ENCODE measurements around the gene MTSS2. TPM values are rescaled to one million over a fixed set of nuclear protein-coding genes. Genes with fewer than 3 reads are reported as not detected.
A peak's percentile ranks its signal among the peaks of the same experiment; 100 is the strongest.

Gene MTSS2
- total RNA-seq, 1 donor from 2014 or later, result 92.2 TPM

DNA sequence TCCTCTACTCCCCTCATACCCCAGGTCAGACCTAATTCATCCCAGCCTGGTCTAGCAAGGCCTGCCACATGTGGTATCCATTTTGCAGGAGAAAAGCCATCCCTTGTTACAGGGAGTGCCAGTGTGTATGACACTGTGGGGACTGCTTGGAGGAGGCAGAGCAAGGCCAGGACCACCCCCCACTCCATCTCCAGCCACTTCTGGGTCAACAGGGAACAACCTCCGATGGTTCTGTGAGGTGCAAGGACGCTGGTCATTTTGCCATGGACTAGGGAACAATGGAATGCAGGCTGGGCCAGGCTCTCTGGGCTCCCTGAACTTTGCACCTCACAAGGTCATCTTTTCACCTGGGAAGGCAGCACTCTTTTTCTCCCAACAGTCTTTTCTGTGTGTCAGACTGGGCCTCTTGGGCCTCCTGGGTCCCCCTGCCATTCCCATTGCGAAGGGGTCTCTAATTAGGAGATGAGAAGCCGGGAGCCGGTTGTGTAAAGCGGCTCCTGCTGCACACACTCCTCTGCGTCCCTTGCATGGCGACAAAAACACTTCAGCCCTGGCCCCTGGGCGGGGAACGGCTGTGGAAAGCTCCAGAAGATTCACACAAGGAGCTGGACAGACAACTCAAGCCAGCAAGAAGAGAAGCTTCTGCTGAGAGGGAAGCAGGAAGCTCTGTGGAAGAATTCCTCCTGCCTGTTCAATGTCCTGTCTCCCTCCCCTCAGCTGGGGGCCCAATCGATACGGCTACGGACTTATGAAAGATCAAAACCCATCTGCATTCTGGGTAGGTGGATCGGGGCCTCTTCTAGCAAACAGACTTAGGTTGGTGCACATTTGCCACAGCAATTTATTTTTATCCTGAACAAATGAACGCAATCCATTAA, 38.5 kb upstream of the MTSS2 start:
- no peaks in the 10 kb centered on the region for H3K27me3 Mint-ChIP-seq
- peak overlapping the region; percentile 87 for H3K27ac Mint-ChIP-seq
- TF ChIP-seq, protein P1, sequence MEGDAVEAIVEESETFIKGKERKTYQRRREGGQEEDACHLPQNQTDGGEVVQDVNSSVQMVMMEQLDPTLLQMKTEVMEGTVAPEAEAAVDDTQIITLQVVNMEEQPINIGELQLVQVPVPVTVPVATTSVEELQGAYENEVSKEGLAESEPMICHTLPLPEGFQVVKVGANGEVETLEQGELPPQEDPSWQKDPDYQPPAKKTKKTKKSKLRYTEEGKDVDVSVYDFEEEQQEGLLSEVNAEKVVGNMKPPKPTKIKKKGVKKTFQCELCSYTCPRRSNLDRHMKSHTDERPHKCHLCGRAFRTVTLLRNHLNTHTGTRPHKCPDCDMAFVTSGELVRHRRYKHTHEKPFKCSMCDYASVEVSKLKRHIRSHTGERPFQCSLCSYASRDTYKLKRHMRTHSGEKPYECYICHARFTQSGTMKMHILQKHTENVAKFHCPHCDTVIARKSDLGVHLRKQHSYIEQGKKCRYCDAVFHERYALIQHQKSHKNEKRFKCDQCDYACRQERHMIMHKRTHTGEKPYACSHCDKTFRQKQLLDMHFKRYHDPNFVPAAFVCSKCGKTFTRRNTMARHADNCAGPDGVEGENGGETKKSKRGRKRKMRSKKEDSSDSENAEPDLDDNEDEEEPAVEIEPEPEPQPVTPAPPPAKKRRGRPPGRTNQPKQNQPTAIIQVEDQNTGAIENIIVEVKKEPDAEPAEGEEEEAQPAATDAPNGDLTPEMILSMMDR (conservative IDR thresholded peaks at IDR 0.05), result no peak
- peaks cover 24% of the 10 kb centered on the region for H3K36me3 Mint-ChIP-seq
- H3K4me3 Mint-ChIP-seq, result peak overlapping the region; percentile 47
- no peak for DNase-seq (ENCODE audit: extremely low spot score, unreplicated experiment)
- H3K4me1 Mint-ChIP-seq (ENCODE audit: unreplicated experiment), result peaks cover 29% of the 10 kb centered on the region
- H3K9me3 Mint-ChIP-seq, result no peaks in the 10 kb centered on the region

DNA sequence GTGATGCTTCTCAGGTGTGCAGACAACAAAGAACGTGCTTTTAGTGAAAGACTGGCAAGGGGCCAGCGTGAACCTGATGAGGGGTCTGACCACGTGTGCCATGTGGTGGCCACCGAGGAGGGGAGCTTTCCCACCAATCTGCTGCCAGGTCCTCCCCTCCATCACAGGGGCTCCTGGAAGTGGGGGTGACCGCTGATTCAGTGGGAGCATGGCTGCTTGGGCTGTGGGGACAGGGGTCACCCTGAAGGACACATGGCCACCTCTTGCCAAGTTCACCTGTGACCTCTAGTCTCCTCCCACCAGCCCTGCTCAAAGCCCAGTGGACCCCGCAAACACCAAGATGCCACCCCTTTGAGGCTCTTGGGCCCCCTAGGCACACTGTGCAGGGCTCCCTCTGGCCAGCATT, 37.9 kb upstream of the MTSS2 start:
- H3K27ac Mint-ChIP-seq, result no peak overlapping the region
- H3K4me3 Mint-ChIP-seq, result no peak overlapping the region
- peaks cover 26% of the 10 kb centered on the region for H3K36me3 Mint-ChIP-seq
- no peaks in the 10 kb centered on the region for H3K27me3 Mint-ChIP-seq
- peaks cover 29% of the 10 kb centered on the region for H3K4me1 Mint-ChIP-seq (ENCODE audit: unreplicated experiment)
- H3K9me3 Mint-ChIP-seq, result no peaks in the 10 kb centered on the region
- TF ChIP-seq, protein P1 (conservative IDR thresholded peaks at IDR 0.05), result no peak
- no peak for DNase-seq (ENCODE audit: extremely low spot score, unreplicated experiment)

DNA sequence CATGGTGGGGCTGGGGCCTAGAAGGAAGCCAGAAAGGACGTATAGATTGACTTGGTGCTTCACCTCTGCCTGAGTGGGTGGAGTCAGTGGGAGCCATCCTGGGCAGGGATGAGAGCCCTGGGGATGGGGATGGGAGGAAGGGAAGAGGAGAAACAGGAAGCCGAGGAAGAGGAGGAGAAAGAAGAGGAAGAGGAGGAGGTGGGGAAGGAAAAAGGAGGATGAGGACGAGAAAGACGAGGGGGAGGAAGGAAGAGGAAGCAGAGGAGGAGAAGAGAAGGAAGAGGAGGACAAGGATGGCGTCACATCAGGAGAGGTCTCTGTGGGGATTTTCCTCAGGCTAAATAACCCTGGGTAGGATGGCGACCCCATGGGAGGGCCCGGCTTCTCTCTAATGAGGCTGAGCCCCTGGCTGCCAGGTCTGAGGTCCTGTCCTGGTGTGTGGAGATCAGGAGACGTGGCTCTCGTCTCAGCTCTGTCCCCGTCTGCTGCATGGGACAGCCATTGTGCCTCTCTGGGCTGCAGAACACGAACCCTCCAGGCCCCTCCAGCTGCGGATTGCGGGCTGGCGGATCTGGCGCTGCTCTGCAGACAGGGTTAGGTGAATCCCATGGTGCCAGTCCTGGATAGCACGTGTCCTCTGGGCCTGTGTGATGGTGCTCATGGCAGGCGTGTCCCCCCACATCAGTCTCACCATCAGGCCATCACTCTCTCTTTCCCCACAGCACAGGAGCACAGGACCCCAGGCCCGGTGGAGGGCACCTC, 35.5 kb upstream of the MTSS2 start:
- peaks cover 31% of the 10 kb centered on the region for H3K4me1 Mint-ChIP-seq (ENCODE audit: unreplicated experiment)
- no peaks in the 10 kb centered on the region for H3K9me3 Mint-ChIP-seq
- H3K27me3 Mint-ChIP-seq, result no peaks in the 10 kb centered on the region
- no peak for DNase-seq (ENCODE audit: extremely low spot score, unreplicated experiment)
- peak overlapping the region; percentile 85 for H3K27ac Mint-ChIP-seq
- TF ChIP-seq, protein P1 (conservative IDR thresholded peaks at IDR 0.05), result no peak
- H3K4me3 Mint-ChIP-seq, result no peak overlapping the region
- peaks cover 26% of the 10 kb centered on the region for H3K36me3 Mint-ChIP-seq

DNA sequence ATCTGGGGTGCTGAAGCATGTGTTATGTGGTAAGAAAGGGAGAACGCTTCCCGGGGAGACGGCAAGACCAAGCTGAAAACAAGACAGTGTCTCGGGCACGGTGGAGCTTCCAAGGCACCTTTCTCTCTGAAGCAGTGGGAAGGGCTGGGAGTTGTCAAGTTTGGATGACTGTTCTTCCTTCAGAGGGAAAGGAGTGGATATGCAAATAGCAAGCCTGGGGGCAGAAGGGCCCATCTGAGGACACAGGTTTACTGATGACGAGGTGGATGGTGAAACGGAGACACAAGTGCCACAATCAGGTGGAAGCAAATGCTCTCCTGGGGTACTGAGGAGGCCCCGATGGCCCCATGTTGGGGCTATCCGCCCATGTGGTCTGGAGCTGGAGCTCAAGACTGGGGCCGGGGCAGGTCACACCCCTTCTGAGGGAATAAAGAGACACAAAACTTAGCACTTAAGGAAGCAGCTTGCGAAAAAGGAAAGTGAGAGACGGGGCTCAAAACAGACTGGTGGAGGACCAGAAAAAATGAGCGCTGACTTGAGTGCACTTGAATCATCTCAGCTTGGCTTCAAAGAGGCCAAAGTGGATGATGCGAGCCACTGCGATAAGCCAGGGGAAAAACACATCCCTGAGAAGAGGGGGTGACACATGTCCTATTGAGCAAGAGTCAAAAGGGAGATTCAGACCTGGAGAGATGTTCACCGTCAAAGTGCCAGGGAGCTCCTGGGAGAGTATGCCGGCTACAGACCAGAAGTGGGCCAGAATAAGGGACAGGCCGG, 34.8 kb upstream of the MTSS2 start:
- Mint-ChIP-seq H3K36me3 (peaks cover 26% of the 10 kb centered on the region), H3K27me3 (no peaks in the 10 kb centered on the region), H3K9me3 (no peaks in the 10 kb centered on the region), H3K4me3 (peak overlapping the region; percentile 4), H3K4me1 (ENCODE audit: unreplicated experiment) (peaks cover 31% of the 10 kb centered on the region), H3K27ac (peak overlapping the region; percentile 85)
- TF ChIP-seq, protein P1 (conservative IDR thresholded peaks at IDR 0.05), result no peak
- DNase-seq (ENCODE audit: extremely low spot score, unreplicated experiment), result no peak

DNA sequence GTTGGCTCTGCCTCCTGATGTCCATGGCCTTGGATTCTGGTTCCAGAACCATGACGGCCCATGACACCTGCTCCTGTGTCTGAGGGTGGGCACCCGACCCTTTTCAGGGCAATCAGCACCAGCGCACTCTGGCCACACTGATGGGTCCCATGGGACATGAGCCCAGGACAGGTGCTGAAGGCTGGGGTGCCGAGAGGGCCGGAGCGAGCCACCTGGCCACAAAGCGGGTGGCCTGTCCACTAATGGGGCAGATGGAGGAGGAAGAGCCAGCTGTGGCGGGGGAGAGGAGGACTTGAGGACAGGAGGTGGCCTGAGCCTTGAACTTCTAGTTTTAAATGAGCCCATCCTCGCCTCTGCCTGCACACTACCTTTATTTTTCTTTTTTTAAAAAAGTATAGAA, 31.2 kb upstream of the MTSS2 start:
- H3K4me3 Mint-ChIP-seq, result no peak overlapping the region
- no peak for DNase-seq (ENCODE audit: extremely low spot score, unreplicated experiment)
- peaks cover 37% of the 10 kb centered on the region for H3K4me1 Mint-ChIP-seq (ENCODE audit: unreplicated experiment)
- no peaks in the 10 kb centered on the region for H3K9me3 Mint-ChIP-seq
- H3K36me3 Mint-ChIP-seq, result peaks cover 22% of the 10 kb centered on the region
- TF ChIP-seq, protein P1 (conservative IDR thresholded peaks at IDR 0.05), result no peak
- H3K27me3 Mint-ChIP-seq, result no peaks in the 10 kb centered on the region
- H3K27ac Mint-ChIP-seq, result no peak overlapping the region
